22Rv1 (cell line): ENCODE data around the gene SYNC.

ENCODE experiments used
- H3K27ac ChIP-seq: fragments of 450-650 bp; 2 replicates; pipeline ENCODE4 v1.5.1; 2017
- CTCF ChIP-seq: fragments of 450-650 bp; IDR thresholded peaks from 2 replicates; pipeline ENCODE4 v1.5.1; 2017; ENCODE audit warnings: mild to moderate bottlenecking
- ZFX ChIP-seq: fragments of 450-650 bp; IDR thresholded peaks from 2 replicates; pipeline ENCODE4 v1.6.1; 2017; ENCODE audit warnings: antibody characterized with exemption, borderline replicate concordance

SYNC gene

GRCh38 chr1:32702599-32703478 is at the start of gene SYNC:
SYNC (minus strand) TSS chr1:32702770; CDS start chr1:32702660, 110 bp downstream.
- no peak for TF ChIP-seq ZFX
- no peak for TF ChIP-seq CTCF
- H3K27ac ChIP-seq, result no peak within 1 kb of the TSS

GRCh38 chr1:32749771-32750170 is 47.2 kb upstream of the SYNC start:
- no peak overlapping the region for H3K27ac ChIP-seq
- TF ChIP-seq ZFX, result no peak
- TF ChIP-seq CTCF, result no peak

- TF ChIP-seq ZFX, result no peak
- TF ChIP-seq CTCF, result no peak
- no peak overlapping the region for H3K27ac ChIP-seq
Observed at GRCh38 chr1:32749332-32749731, 46.8 kb upstream of the SYNC start.

- H3K27ac ChIP-seq, result no peak overlapping the region
- no peak for TF ChIP-seq ZFX
- TF ChIP-seq CTCF, result no peak
Observed at GRCh38 chr1:32748926-32749325, 46.4 kb upstream of the SYNC start.

- H3K27ac ChIP-seq, result no peak overlapping the region
- TF ChIP-seq ZFX (no peak), CTCF (no peak)
Observed at GRCh38 chr1:32748348-32748747, 45.8 kb upstream of the SYNC start.

GRCh38 chr1:32746130-32746529 is 43.6 kb upstream of the SYNC start:
- H3K27ac ChIP-seq, result no peak overlapping the region
- TF ChIP-seq ZFX, result no peak

- peak overlapping the region; percentile 38 for H3K27ac ChIP-seq
- no peak for TF ChIP-seq CTCF
- TF ChIP-seq ZFX, result no peak
Observed at GRCh38 chr1:32744071-32744425, 41.5 kb upstream of the SYNC start.
